Measurements from ENCODE around the gene RHBDL1.
A peak's percentile ranks its signal among the peaks of the same experiment; 100 is the strongest.

The RHBDL1 gene

DNA sequence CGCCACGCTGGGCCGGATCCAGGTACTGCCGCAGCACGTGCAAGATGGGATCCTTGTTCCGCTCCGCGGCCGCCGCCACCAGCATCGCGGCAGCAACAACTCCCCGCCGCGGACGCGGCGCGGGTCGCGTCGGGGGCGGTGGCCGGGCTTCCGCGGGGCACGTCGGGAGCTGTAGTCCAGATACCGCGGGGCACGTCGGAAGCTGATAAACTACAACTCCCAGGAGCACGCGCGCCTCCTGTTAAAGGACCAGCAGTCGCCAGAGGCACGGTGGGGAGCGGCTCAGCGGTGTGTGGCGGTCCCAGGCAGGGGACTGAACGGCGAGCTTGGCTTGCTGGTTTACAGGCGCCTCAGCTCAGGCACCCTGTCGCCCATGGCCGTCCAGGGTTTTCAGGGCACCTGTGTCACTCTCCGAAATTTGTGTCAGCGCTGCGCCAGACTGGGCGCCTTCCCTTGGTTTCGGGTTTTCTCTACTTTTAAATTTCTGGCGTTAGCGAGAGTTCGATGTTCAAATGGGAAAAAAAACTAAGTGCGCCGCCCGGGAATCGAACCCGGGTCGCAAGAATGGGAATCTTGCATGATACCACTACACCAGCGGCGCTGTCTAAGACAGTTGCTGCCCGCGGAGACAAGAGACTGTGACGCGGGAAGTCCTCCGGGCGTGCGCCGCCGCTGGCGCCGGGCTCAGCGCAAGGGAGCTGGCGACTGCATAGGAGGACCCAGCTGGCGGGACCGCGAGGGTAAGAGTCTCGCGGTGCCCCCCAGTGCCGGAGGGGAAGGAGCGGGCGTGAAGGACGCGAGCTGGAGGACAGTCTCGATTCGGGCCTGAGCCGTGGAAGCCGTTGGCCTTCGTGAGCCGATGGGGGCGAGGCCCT lies 39.0 kb upstream of the RHBDL1 start, which contains the start of gene METTL26:
Gene METTL26 (minus strand): TSS at position 100 of the 875 bp plus-strand sequence. CDS start 15 bp downstream, at position 85.
- H3K36me3 ChIP-seq (ENCODE audit: insufficient read depth): no peaks in the 10 kb centered on the region; the same call in 1 of the 2 replicates
- H3K27ac ChIP-seq: peak within 1 kb of the TSS; percentile 77
- no peaks in the 10 kb centered on the region for H4K20me1 ChIP-seq (ENCODE audit: insufficient read depth)
- peak within 1 kb of the TSS; percentile 90 for H2AFZ ChIP-seq (ENCODE audit: low read depth)
- H3K4me2 ChIP-seq: peak within 1 kb of the TSS; percentile 97
- TF ChIP-seq, protein P1, sequence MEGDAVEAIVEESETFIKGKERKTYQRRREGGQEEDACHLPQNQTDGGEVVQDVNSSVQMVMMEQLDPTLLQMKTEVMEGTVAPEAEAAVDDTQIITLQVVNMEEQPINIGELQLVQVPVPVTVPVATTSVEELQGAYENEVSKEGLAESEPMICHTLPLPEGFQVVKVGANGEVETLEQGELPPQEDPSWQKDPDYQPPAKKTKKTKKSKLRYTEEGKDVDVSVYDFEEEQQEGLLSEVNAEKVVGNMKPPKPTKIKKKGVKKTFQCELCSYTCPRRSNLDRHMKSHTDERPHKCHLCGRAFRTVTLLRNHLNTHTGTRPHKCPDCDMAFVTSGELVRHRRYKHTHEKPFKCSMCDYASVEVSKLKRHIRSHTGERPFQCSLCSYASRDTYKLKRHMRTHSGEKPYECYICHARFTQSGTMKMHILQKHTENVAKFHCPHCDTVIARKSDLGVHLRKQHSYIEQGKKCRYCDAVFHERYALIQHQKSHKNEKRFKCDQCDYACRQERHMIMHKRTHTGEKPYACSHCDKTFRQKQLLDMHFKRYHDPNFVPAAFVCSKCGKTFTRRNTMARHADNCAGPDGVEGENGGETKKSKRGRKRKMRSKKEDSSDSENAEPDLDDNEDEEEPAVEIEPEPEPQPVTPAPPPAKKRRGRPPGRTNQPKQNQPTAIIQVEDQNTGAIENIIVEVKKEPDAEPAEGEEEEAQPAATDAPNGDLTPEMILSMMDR (conservative IDR thresholded peaks at IDR 0.05; ENCODE audit: low read depth, low read length): 0 out of 2 replicates have a peak, but pooled peaks have one; percentile 12
- H3K4me3 ChIP-seq (IDR thresholded peaks at IDR 0.05; ENCODE audit: insufficient read depth, low read depth, low read length): no peak within 1 kb of the TSS
- H3K9ac ChIP-seq: peak within 1 kb of the TSS; percentile 81
- H3K79me2 ChIP-seq (ENCODE audit: insufficient read depth, low read depth): peaks cover 12% of the 10 kb centered on the region; the same call in 1 of the 2 replicates
- no peaks in the 10 kb centered on the region for H3K27me3 ChIP-seq (ENCODE audit: insufficient read depth, low read depth)
- peaks cover 9% of the 10 kb centered on the region for H3K4me1 ChIP-seq (ENCODE audit: low read depth, poor library complexity, severe bottlenecking)

DNA sequence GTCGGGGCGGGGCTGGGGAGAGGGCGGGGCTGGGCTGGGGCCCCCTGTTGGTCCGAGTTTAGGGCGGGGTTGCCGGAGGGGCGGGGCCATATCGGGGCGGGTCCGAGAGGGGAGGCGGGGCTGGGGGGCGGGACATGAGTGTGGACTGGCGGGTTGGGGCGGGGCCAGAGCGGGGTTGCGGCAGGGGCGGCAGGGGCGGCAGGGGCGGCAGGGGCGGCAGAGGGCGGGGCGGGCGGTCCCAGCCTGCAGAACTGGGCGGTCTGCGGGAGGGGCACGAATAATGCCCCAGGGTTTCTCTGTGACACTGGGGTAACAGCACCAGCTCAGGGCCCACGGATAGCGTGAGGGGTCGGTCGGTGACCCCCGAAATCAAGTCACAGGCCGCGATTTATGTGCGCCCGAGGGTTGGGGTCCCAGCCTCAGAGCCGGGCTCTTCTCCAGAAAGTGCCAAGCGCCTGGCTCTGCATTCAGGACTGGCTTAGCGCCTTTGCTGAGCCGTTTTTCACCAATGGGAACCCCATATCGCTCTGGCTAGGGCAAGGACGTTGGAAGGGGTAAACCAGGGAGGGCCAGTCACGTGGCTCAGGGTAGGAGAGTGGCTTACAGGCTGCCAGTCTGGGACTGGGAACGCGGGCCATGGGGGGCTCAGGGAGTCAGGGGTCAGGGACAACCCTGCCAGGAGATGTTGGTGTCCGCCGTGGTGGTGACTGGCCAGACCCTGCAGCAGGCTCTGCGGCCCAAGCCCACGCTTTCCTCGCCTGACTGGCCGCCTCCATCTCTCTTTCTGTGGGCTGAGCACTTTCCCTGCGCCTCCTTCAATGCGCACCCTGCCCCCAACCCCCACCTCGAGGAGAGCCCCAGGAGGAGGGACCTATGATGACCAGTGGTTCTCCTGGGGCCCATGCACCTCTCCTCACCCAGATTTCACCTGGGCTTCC lies 38.1 kb upstream of the RHBDL1 start:
- Histone ChIP-seq H3K79me2 (ENCODE audit: insufficient read depth, low read depth) (peaks cover 13% of the 10 kb centered on the region; the same call in 1 of the 2 replicates), H3K36me3 (ENCODE audit: insufficient read depth) (no peaks in the 10 kb centered on the region; the same call in 1 of the 2 replicates), H4K20me1 (ENCODE audit: insufficient read depth) (no peaks in the 10 kb centered on the region), H3K27ac (peak overlapping the region; percentile 77), H3K9ac (peak overlapping the region; percentile 81; the same call in 1 of the 2 replicates), H3K4me2 (peak overlapping the region; percentile 80), H3K4me1 (ENCODE audit: low read depth, poor library complexity, severe bottlenecking) (peaks cover 9% of the 10 kb centered on the region), H3K4me3 (IDR thresholded peaks at IDR 0.05; ENCODE audit: insufficient read depth, low read depth, low read length) (no peak overlapping the region), H2AFZ (ENCODE audit: low read depth) (peak overlapping the region; percentile 90; the same call in 1 of the 2 replicates), H3K27me3 (ENCODE audit: insufficient read depth, low read depth) (no peaks in the 10 kb centered on the region)
- TF ChIP-seq, protein P1 (conservative IDR thresholded peaks at IDR 0.05; ENCODE audit: low read depth, low read length): no peak

DNA sequence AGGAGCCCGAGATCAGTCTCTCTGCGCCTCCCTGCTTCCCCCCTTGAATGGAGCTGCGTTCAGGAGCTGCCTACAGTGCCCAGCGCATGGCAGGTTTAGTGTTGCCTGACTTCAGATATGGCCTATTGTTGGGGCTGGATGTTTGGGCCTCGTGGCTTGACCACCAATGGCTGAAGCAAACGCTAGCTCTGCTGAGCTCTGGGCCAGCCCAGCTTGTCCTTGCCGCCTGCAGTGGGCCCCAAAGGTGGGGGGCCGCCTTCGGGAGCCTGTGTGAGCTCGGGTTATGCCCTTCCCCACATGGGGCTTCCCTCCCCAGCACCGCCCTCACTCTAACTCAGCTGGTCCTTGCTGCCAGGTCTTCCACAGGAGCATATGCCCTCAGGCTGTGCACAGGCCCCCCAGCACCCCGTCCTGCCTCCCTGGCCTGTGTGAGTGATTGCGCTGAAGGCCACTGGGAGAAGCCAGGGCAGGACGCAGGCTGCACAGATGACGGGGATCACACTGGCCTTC lies 37.4 kb upstream of the RHBDL1 start:
- Histone ChIP-seq H2AFZ (ENCODE audit: low read depth) (no peak overlapping the region), H3K4me1 (ENCODE audit: low read depth, poor library complexity, severe bottlenecking) (peaks cover 14% of the 10 kb centered on the region), H3K27me3 (ENCODE audit: insufficient read depth, low read depth) (no peaks in the 10 kb centered on the region), H4K20me1 (ENCODE audit: insufficient read depth) (no peaks in the 10 kb centered on the region), H3K36me3 (ENCODE audit: insufficient read depth) (no peaks in the 10 kb centered on the region; the same call in 1 of the 2 replicates), H3K4me2 (no peak overlapping the region), H3K27ac (no peak overlapping the region), H3K9ac (no peak overlapping the region), H3K4me3 (IDR thresholded peaks at IDR 0.05; ENCODE audit: insufficient read depth, low read depth, low read length) (no peak overlapping the region), H3K79me2 (ENCODE audit: insufficient read depth, low read depth) (peaks cover 21% of the 10 kb centered on the region)
- TF ChIP-seq, protein P1 (conservative IDR thresholded peaks at IDR 0.05; ENCODE audit: low read depth, low read length): no peak

DNA sequence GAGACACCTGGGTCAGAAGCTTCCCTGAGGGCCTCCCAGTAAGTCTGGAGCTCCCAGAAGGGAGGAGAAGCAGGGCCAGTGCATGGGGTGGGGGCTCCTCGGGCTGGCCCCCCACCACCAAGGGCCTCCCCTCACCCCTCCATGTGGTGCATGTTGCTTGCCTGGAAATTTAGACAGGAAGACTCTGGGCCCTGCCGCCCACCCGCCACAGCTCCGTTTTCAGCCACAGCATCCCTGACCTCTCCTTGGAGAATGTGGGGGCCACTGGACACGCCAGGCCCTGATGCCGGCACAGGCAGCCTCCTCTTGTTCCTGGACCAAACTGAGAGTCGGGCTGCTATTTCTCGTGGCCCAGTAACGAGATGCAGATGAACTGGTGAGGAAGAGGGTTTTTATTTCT lies 36.6 kb upstream of the RHBDL1 start:
- no peak overlapping the region for H3K9ac ChIP-seq
- TF ChIP-seq, protein P1 (conservative IDR thresholded peaks at IDR 0.05; ENCODE audit: low read depth, low read length): no peak
- no peak overlapping the region for H3K27ac ChIP-seq

More for the DNA sequence above, 36.6 kb upstream of the RHBDL1 start:
- Histone ChIP-seq H3K4me3 (IDR thresholded peaks at IDR 0.05; ENCODE audit: insufficient read depth, low read depth, low read length) (no peak overlapping the region), H3K36me3 (ENCODE audit: insufficient read depth) (no peaks in the 10 kb centered on the region; the same call in 1 of the 2 replicates), H4K20me1 (ENCODE audit: insufficient read depth) (no peaks in the 10 kb centered on the region), H3K27me3 (ENCODE audit: insufficient read depth, low read depth) (no peaks in the 10 kb centered on the region), H3K4me2 (no peak overlapping the region), H3K4me1 (ENCODE audit: low read depth, poor library complexity, severe bottlenecking) (peaks cover 21% of the 10 kb centered on the region), H2AFZ (ENCODE audit: low read depth) (no peak overlapping the region), H3K79me2 (ENCODE audit: insufficient read depth, low read depth) (peaks cover 23% of the 10 kb centered on the region)

Measured in KMS-11 (cell line).